ENCODE results near the gene ADGRL3. TPM values are rescaled to one million over a fixed set of nuclear protein-coding genes. Genes with fewer than 3 reads are reported as not detected.

The ADGRL3 gene
- total RNA-seq, 4 donors from 2014 or later: 6.1 to 26.0 (median 7.3) TPM

DNA sequence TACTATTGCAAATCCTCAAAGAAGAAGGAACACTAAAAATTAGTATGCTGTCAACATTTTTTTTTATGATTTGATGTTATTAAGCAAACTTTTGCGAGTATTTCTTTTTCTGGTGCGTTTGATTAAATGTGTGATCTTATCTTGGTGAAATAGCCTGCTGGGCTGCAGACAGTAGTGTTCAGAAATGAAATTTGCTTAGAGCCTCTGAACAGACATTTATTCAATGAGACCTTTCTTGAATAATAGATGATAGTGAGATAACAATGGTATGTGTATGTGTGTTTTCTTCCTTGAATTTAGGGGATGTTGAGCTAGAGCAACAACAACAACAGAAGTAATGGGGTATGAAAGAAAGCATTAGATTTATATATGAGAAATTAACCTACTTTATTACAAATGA lies 12.7 kb downstream of the ADGRL3 start:
- no peak for TF ChIP-seq EP300 (IDR thresholded peaks at IDR 0.05)
- no peak for TF ChIP-seq CTCF (IDR thresholded peaks at IDR 0.05)
- TF ChIP-seq POLR2AphosphoS5 (IDR thresholded peaks at IDR 0.05): no peak
- no peak for TF ChIP-seq POLR2A (IDR thresholded peaks at IDR 0.05)
- 79 to 84% methylated on average over 2 of the region's 2 CpGs for WGBS, 2 donors (ENCODE audit: low coverage in 1 of 2)

DNA sequence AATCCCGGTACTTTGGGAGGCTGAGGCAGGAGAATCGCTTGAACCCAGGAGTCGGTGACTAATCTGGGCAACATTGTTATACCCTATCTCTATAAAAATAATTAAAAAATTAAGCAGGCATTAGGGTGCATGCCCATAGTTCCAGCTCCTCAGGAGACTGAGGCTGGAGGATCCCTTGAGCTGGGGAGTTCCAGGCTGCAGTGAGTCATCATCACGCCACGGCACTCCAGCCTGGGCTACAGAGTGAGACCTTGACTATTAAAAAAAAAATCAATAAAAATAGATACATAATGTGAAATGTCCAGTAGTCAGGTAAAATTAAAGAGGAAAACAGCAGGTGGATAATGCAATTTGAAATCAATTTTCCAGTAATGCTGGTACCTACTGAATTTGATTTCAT lies 14.6 kb downstream of the ADGRL3 start:
- no peak for ATAC-seq
- Histone ChIP-seq H3K4me3 (no peak overlapping the region), H3K36me3 (no peaks in the 10 kb centered on the region), H3K27me3 (no peaks in the 10 kb centered on the region), H3K4me1 (no peaks in the 10 kb centered on the region), H3K27ac (no peak overlapping the region), H3K9me3 (no peaks in the 10 kb centered on the region)
- 69 to 71% methylated on average over 5 of the region's 5 CpGs for WGBS, 2 donors (ENCODE audit: low coverage in 1 of 2)
- TF ChIP-seq CTCF (IDR thresholded peaks at IDR 0.05) (no peak), EP300 (IDR thresholded peaks at IDR 0.05) (no peak), POLR2A (IDR thresholded peaks at IDR 0.05) (no peak), POLR2AphosphoS5 (IDR thresholded peaks at IDR 0.05) (no peak)

More for the DNA sequence above, 12.7 kb downstream of the ADGRL3 start:
- Histone ChIP-seq H3K9me3 (no peaks in the 10 kb centered on the region), H3K4me1 (no peaks in the 10 kb centered on the region), H3K4me3 (no peak overlapping the region), H3K27ac (no peak overlapping the region), H3K27me3 (no peaks in the 10 kb centered on the region), H3K36me3 (no peaks in the 10 kb centered on the region)
- ATAC-seq: no peak

DNA sequence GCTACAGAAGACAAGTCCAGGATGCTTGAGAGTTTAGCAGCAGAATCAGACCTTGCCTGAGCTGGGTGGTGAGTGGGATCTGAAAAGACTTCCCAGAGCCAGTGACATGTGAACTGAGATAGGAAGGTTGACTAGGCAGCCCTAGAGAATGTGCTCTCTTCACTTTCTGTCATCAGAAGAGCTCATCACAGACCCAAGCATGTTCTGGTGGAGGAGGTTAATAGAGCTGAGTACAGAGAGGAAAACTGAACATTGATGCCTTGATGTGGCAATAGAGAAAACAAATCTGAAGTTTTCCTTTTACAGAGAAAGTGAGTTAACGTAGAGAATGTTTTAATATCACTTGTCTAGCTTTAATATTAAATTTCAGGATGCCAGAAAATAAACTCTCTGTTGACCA lies 17.1 kb downstream of the ADGRL3 start:
- Histone ChIP-seq H3K36me3 (no peaks in the 10 kb centered on the region), H3K27ac (no peak overlapping the region), H3K4me3 (no peak overlapping the region), H3K9me3 (no peaks in the 10 kb centered on the region), H3K4me1 (no peaks in the 10 kb centered on the region), H3K27me3 (no peaks in the 10 kb centered on the region)
- TF ChIP-seq POLR2A (IDR thresholded peaks at IDR 0.05): no peak
- TF ChIP-seq POLR2AphosphoS5 (IDR thresholded peaks at IDR 0.05): no peak
- no peak for TF ChIP-seq CTCF (IDR thresholded peaks at IDR 0.05)
- no peak for TF ChIP-seq EP300 (IDR thresholded peaks at IDR 0.05)
- no peak for ATAC-seq
- WGBS, 2 donors (ENCODE audit: low coverage in 1 of 2): 50 to 93% methylated on average over 1 of the region's 1 CpG

- no peaks in the 10 kb centered on the region for H3K27me3 ChIP-seq
- H3K9me3 ChIP-seq: no peaks in the 10 kb centered on the region
- H3K27ac ChIP-seq: no peak overlapping the region
- no peaks in the 10 kb centered on the region for H3K36me3 ChIP-seq
- TF ChIP-seq POLR2A (IDR thresholded peaks at IDR 0.05): no peak
- TF ChIP-seq POLR2AphosphoS5 (IDR thresholded peaks at IDR 0.05): no peak
- no peak for TF ChIP-seq EP300 (IDR thresholded peaks at IDR 0.05)
- TF ChIP-seq CTCF (IDR thresholded peaks at IDR 0.05): no peak
- H3K4me1 ChIP-seq: no peaks in the 10 kb centered on the region
- WGBS, 2 donors (ENCODE audit: low coverage in 1 of 2): 83 to 88% methylated on average over 2 of the region's 2 CpGs
- H3K4me3 ChIP-seq: no peak overlapping the region
- ATAC-seq: no peak
Observed at GRCh38 chr4:61220556-61220955, 20.4 kb downstream of the ADGRL3 start.

GRCh38 chr4:61223385-61223784 lies 23.3 kb downstream of the ADGRL3 start:
- no peak overlapping the region for H3K4me3 ChIP-seq
- 93 to 100% methylated on average over 4 of the region's 4 CpGs for WGBS, 2 donors (ENCODE audit: low coverage in 1 of 2)
- no peaks in the 10 kb centered on the region for H3K27me3 ChIP-seq
- TF ChIP-seq POLR2A (IDR thresholded peaks at IDR 0.05): no peak
- no peak for TF ChIP-seq CTCF (IDR thresholded peaks at IDR 0.05)
- no peak for TF ChIP-seq EP300 (IDR thresholded peaks at IDR 0.05)
- no peak for TF ChIP-seq POLR2AphosphoS5 (IDR thresholded peaks at IDR 0.05)
- no peak overlapping the region for H3K27ac ChIP-seq
- H3K9me3 ChIP-seq: no peaks in the 10 kb centered on the region
- H3K36me3 ChIP-seq: no peaks in the 10 kb centered on the region
- H3K4me1 ChIP-seq: no peaks in the 10 kb centered on the region
- ATAC-seq: no peak
